Kidney epithelial cell (primary cell): Measurements from ENCODE around the gene HOXA2. TPM values are rescaled to one million over a fixed set of nuclear protein-coding genes. Genes with fewer than 3 reads are reported as not detected.

Source experiments
- DNase-seq: peaks from one replicate; pipeline ENCODE4 v3.0.0-alpha.2; 2010; ENCODE audit warnings: low read depth
- H3K27me3 ChIP-seq: 2 replicates; pipeline ENCODE4 v1.6.0; 2011; ENCODE audit warnings: low read length; ENCODE audit not compliant: control insufficient read depth, insufficient read depth
- H3K36me3 ChIP-seq: 2 replicates; pipeline ENCODE4 v1.5.1; 2011; ENCODE audit warnings: low read length; ENCODE audit not compliant: control insufficient read depth, insufficient read depth
- H3K4me3 ChIP-seq: 2 replicates; pipeline ENCODE4 v1.5.1; 2011; ENCODE audit warnings: low read depth, mild to moderate bottlenecking, control low read depth, low read length
- total RNA-seq: library from RNA; depleted of rRNA; stranded (reverse); fragments of >200 nt; gene quantifications from 2 replicates; pipeline ENCODE4 v1.2.3, GENCODE V29; 2015
- TF ChIP-seq, protein P1 (sequence below): IDR thresholded peaks from 2 replicates; pipeline ENCODE4 v1.5.1; 2011; ENCODE audit warnings: mild to moderate bottlenecking, moderate library complexity, low read length, control low read depth, inconsistent platforms; ENCODE audit not compliant: insufficient read depth, poor library complexity, severe bottlenecking

Gene HOXA2
- total RNA-seq, 1 donor from 2014 or later: 1.1 TPM

DNA sequence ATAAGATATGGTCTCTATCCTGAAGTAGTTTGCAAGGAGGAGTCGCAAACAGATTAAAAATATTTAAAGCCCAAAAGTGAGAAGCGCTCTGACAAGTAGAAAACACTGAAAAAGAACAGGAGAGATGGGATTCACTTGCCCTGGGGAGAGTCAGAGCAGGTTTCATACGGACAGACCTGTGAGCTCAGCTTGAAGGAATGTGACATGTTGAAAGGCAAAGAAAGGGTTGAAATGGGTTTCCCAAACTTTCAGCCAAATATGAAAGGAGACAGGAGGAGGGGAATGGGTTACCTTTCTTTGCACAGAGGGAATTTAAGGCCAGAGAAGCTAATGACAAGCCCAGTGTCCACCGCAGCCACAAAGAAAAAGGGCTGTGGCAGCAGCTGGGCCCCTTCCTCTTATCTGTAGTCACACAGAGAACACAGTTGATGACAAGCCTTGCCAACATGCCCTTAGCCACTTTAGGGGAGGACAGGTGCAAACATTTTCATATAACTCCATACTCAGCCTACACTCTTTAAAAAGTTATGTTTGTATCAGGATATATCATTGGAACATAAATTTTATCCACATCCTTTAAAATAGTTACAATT, 21.5 kb downstream of the HOXA2 start:
- H3K36me3 ChIP-seq: no peaks in the 10 kb centered on the region
- H3K4me3 ChIP-seq: no peak overlapping the region
- TF ChIP-seq, protein P1, sequence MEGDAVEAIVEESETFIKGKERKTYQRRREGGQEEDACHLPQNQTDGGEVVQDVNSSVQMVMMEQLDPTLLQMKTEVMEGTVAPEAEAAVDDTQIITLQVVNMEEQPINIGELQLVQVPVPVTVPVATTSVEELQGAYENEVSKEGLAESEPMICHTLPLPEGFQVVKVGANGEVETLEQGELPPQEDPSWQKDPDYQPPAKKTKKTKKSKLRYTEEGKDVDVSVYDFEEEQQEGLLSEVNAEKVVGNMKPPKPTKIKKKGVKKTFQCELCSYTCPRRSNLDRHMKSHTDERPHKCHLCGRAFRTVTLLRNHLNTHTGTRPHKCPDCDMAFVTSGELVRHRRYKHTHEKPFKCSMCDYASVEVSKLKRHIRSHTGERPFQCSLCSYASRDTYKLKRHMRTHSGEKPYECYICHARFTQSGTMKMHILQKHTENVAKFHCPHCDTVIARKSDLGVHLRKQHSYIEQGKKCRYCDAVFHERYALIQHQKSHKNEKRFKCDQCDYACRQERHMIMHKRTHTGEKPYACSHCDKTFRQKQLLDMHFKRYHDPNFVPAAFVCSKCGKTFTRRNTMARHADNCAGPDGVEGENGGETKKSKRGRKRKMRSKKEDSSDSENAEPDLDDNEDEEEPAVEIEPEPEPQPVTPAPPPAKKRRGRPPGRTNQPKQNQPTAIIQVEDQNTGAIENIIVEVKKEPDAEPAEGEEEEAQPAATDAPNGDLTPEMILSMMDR: no peak
- H3K27me3 ChIP-seq: no peaks in the 10 kb centered on the region
- DNase-seq: no peak

DNA sequence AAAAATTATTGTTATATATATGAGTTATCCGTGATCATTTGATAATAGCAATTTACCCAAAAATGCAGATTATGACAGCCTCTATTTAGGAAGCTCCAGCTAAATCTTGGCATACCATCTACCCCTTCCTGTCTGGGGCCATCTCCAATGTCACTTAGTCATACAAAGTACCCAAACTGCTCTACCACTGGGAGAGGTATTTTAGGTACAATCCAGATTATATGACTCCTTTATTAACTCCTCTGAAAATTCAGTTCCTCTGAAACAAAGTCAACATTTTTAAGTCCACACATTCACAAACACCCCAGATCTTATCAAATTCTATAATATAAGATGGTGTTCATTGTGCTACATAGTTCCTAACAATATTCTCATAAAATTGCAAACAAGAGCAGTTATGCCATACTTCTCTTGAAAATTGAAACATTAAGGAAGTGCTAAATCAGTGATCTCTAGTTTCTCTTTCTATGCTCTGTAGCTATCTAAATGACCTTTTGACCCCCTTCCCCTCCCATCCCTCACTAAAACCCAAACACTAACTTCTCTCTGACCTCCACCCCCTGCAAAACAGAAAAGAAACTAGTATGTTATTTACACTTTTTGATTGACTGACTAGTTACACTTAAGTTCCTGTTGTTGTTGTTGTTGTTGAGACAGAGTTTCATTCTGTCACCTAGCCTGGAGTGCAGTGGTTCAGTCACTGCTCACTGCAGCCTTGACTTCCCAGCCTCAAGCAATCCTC, 23.1 kb downstream of the HOXA2 start:
- Histone ChIP-seq H3K36me3 (no peaks in the 10 kb centered on the region), H3K27me3 (no peaks in the 10 kb centered on the region), H3K4me3 (no peak overlapping the region)
- DNase-seq: no peak
- TF ChIP-seq, protein P1: no peak

DNA sequence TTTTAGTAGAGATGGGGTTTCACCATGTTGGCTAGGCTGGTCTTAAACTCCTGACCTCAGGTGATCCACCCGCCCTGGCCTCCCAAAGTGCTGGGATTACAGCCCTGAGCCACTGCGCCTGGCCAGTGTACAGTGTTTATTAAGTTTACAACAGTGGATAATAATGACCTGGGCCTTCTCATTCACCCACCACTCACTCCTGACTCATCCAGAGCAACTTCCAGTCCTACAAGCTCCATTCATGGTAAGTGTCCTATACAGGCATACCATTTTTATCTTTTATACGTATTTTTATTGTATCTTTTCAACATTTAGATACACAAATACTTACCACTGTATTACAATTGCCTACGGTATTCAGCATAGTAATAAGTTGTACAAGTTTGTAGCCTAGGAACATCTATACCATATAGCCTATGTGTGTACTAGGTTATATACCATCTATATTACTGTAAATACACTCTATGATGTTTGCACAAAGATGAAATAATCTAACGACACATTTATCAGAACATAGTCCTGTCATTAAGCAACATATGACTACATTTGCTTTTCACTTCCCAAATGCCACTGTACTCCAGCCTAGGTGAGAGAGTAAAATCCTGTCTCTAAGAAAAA, 23.8 kb downstream of the HOXA2 start:
- no peak overlapping the region for H3K4me3 ChIP-seq
- TF ChIP-seq, protein P1: no peak
- no peak for DNase-seq
- no peaks in the 10 kb centered on the region for H3K36me3 ChIP-seq
- H3K27me3 ChIP-seq: no peaks in the 10 kb centered on the region

DNA sequence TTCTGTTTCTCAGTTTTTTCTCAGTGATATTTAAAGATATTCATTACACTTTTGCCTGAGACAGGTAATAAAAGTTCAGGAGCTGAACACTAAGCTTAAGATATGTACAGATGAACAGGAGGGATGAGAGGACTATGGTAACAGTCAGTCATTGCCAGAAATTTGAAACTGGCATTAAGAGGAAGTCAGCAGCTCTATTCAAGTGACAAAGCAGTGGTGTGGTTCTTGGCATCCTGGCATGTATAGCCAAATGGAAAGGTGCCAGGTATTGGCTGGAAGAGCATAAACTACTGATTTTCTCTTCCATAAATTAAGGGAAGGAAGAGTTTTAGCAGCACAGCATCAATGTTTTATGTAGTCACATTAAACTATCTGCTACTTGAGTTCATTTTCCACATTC, 29.4 kb downstream of the HOXA2 start:
- DNase-seq: no peak
- Histone ChIP-seq H3K36me3 (no peaks in the 10 kb centered on the region), H3K4me3 (no peak overlapping the region), H3K27me3 (no peaks in the 10 kb centered on the region)
- TF ChIP-seq, protein P1: no peak

DNA sequence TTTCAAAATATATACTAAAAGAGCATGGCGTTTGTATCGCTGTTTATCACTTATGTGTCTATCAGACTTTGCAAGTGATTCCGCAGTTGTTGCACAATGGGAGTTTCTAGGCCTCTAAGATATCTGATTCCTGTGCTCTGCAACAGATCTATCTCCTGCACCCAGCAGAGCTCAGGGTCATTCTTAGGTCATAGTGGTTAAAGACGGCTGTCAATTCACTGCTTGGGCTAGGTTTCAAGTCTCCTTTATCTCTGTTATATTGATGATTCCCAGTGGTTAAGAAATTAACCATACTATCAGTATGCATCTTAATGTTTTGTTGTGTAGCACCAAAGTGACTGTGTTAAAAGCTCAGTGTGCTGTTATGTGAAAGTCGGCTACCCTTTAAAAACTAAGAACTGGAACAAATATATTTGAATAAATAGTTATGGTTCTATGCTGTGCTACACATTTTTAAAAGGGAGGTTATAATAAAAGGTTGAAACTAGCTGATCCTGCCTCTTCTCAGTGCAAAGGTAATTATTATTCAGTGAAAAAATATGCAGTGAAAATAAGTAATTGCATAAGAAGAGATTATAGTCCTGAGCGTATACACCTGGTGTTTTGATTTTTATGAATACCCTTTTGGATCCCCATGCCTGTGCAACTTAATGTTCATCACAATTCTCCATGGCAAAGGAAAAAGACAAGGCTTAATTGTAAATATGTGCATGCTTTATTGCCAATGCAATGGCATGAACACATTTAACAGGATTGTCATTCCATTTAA, 30.7 kb downstream of the HOXA2 start:
- DNase-seq: no peak
- TF ChIP-seq, protein P1: no peak
- H3K4me3 ChIP-seq: no peak overlapping the region
- no peaks in the 10 kb centered on the region for H3K36me3 ChIP-seq
- H3K27me3 ChIP-seq: no peaks in the 10 kb centered on the region
